ENCODE results near the gene STK11IP.
A peak's percentile ranks its signal among the peaks of the same experiment; 100 is the strongest.

STK11IP gene

GRCh38 chr2:219597552-219598307 is at the start of gene STK11IP:
STK11IP (plus strand) TSS chr2:219597857; CDS start chr2:219598120, 263 bp downstream.
- DNase-seq: peak; percentile 85 to 87

DNA sequence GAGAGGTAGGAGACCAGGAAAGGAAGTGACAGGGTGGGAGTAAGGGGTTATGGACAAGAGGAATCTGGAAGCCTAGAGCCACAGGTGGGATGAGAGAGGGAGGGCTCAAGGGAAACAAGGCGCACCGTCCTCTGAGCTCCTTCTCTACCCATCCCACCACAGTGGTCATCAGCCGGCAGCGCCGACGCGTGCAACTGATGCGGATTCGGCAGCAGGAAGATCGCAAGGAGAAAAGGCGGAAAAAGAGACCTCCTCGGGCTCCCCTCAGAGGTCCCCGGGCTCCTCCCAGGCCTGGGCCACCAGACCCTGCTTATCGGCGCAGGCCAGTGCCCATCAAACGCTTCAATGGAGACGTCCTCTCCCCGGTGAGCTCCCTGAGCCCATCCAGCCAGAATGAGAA is 48.7 kb upstream of the STK11IP start:
- no peak for DNase-seq

DNA sequence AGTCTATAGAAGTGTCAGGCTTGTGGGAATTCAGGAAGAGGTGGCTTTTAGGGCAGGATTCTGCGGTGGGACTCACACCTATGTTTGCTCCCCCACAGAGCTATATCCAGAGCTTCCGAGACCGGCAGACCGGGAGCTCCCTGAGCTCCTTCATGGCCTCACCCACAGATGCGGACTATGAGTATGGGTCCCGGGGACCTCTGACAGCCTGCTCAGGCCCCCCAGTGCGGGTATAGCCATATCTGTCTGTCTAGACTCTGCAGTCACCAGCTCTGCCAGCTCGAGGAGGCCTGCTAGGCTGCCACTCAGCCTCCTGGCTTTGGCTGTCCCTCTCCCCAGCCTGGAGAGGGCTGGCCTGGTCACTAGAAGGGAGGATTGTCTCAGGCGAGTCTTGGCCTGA is 48.0 kb upstream of the STK11IP start:
- DNase-seq: no peak

DNA sequence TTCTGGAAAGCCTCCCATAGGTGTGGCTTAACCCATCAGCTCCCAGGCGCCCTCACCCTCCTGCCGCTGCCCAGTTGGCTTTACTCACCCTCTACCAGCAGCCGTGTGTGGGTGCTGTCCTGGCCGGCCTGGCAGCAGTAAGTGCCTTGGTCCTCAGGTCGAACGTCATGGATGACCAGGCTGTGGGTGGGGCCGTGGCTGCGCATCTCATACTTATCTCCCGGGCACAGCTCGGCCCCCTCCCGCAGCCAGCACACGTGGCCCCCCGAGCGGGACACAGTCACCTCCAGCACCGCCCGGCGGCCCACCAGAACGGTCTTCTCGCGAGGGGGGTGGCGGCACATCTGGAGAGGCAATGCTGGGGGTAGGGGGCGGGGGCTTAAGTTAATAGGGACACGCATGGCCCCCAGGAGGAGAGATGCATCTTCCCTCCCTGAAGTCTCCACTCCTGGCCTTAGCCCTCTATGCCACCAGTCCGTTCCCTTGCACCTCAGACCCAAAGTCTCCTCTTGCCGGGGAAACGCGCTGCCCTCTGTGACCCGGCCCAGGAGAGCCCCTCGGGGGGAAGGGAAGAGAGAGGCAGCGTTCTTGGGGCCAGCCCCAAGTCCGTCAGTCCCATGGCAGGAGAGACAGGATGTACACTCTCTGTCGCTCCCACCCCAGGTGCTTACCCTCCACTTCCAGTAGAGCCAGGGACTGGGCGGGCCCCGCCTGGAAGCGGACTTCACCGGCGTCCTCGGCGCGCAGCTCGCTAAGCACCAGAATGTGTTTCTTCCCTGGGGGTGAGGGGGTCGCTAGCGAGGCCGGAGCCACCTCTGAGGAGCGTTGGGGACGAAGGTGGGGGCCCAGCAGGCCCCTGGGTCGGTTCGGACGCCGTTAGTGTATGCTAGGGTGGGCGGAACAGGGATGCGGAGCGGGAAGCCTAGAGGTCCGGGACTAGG is 45.9 kb upstream of the STK11IP start:
- DNase-seq: no peak

DNA sequence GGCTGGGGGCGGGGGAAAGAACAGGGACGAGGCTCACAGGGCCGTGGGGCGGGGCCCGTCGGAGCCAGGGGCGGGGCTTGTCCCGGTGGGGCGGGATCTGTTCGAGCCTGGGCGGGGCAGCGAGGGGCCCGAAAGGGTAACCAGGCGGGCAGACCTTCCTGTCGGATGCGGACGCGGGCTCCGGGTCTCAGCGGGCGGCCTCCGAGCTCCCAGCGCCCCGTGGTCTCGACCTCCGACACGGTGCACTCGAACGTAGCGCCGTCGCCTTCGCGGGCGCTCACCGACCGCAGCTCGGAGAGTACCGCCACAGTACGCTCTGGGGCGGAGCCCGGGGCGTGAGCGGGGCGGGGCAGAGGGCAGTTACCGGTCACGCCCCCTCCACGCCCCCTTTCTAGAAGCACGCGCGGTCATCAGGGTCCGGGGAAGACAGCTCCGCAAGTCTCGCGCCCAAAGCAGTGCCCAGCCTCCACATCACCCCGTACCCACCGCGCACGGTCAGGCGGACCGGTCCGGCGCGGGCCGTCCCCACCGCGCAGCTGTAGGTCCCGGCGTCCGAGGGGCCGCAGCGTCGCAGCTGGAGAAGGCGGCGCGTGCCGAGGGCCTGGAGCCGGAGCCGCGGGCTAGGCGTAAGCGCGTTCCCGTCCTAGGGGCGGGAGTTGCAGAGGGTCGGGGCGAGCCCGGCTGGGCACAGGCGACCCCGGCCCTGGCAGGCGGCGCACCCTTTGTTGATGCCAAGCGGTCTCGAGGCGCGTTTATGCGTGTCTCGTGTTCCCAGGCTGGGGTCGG is 45.1 kb upstream of the STK11IP start:
- peak; percentile 73 to 81 for DNase-seq

DNA sequence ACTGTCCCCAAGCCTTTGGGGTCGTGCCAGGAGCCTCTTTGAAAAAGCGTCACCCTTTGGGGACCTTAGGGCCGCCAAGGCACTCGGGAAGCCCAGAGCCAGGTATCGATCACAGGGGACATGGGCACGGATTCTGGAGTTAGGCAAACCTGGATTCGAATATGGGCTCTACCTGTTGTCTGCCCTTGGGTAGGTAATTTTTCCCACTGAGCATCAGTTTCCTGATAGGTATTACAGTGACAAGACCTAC is 44.6 kb upstream of the STK11IP start:
- no peak for DNase-seq

DNA sequence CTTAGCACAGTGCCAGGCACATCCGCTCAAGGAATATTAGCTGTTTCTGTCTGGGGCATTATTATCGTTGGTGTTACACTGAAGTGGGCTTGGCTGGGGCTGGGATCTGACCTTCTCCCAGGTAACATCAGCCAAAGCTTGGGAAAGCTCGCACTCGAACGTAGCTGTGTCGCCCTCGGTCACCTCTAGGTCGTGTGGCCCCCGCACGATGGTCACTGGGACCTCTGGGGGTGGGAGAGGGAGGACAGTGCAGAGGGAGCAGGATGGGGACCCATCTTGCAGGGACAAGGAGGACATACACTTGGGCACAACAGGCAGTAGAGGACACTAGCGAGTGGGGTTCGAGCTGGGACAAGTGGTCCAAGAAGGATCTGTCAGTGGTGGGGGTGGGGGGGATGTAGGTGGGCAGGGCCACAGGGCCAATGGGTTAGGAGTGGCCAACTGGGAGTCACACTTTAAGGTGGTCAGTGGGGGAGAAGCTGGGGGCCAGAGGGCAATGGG is 44.1 kb upstream of the STK11IP start:
- no peak for DNase-seq

GRCh38 chr2:219554350-219554749 is 43.3 kb upstream of the STK11IP start:
- no peak for DNase-seq

- DNase-seq: no peak
Measured at GRCh38 chr2:219555956-219556355, 41.7 kb upstream of the STK11IP start.

GRCh38 chr2:219556413-219556812 is 41.2 kb upstream of the STK11IP start:
- no peak for DNase-seq

DNA sequence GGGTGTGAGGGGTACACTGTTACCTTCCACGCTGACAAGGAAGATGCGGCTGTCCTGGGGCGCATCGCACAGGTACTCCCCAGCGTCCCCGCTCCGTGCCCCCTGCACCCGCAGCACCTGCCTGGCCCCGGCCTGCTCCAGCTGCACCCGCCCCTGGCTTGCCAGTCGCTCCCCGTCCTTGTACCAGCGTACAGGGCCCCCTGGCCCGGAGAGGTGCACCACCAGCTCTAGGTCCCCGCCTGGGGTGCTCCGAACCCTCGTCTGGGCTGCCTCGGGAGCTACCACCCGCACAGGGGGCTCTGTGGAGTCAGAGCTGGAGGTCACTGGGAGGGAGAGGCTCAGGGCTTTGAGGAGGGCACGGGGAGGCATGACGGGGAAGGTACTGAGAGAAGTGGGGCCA is 40.3 kb upstream of the STK11IP start:
- DNase-seq: no peak

- no peak for DNase-seq
Measured at GRCh38 chr2:219557791-219558785, 39.6 kb upstream of the STK11IP start.

- no peak for DNase-seq
Measured at GRCh38 chr2:219559156-219559915, 38.3 kb upstream of the STK11IP start.

GRCh38 chr2:219560037-219560892 is 37.4 kb upstream of the STK11IP start:
- no peak for DNase-seq

GRCh38 chr2:219560893-219561178 is 36.8 kb upstream of the STK11IP start:
- DNase-seq: no peak

- DNase-seq: no peak
Measured at GRCh38 chr2:219561179-219562048, 36.2 kb upstream of the STK11IP start.

DNA sequence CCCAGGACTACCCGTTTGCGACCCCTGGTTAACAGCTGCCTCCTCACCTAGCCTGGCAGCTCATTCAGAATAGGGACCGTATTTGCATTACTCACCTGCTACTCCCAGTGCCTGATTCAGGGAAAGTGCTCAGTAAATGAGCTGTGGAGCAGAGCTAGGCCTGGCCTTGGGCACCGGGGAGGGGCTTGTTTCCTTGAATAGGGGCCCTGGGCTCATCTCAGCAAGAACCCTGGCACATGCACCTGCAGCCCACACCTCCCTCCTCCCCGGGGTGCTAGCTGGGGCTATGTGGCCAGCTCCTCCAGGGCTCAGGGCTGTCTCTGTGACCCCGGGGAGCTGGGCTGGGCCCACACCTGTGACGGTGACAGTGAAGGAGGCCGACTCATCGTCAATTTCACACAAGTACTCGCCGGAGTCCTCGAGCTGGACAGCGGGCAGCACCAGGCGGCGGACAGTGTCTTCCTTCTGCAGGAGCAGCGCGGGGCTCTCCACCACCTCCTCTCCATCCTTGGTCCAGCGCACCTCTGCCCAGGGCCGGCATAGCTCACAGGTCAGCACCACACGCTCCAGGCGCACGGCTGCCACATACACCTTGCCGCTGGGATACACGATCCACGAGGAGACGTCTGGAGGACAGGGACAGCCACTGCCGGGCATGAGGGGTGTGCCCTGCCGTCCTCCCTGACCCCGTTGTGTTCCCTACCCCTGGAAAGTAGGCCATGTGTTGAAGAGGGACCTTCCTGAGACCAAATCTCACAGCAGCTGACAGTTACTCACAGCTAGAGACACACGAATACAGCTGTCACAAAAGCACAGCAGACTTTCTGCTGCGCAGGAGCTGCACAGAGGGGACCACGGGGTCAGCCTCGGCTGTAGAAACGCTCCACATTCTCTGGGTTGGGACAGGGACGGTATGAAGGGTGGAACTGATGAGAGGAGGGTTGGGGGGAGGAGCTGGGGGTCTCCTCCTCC is 35.3 kb upstream of the STK11IP start:
- DNase-seq: no peak

DNA sequence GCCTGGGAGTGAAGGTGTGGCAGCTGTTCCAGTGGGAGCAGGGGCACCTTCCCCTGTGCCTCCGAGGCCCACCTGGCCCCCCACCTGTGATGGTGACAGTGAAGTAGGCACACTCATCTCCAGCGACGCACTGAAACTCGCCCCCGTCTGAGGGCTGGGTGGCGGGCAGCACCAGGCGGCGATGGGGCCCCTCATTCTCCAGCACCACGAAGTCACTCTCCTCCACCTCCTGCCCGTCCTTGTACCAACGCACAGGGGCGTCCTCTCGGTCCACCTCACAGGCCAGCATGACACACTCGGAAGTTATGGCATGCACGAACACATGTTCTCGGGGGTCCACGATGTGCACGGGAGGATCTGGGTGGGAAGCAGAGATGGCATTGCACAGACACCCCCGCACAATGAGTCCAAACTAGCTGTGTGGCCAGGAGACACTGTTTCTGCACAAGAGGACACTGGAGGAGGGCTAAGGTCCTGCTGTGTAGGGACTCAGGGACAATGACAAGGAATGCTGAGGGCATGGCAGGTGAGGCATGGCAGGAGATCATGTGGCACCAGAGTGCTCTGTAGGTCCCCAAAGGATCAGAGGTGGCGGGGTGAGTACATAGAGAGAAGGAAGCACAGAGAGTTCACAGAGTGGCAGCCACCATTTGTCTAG is 34.3 kb upstream of the STK11IP start:
- DNase-seq: no peak

Measured in stimulated activated CD4-positive, alpha-beta T cell treated with anti-CD3 and anti-CD28 coated beads, Interleukin-4, amount 100 ng/mL, for 4 hours (primary cell).